A673 (cell line): ENCODE data around the gene GRAMD1A.

ENCODE experiments used
- CTCF ChIP-seq: fragments of 300-800, 200-600 bp; sonication (generic); conservative IDR thresholded peaks from 2 replicates; pipeline ENCODE4 v1.5.1; 2017; ENCODE audit warnings: low read depth, mild to moderate bottlenecking, antibody characterized with exemption, low read length, moderate library complexity, mixed read lengths
- EZH2 ChIP-seq: fragments of 200-600 bp; sonication (generic); IDR thresholded peaks from 2 replicates; pipeline ENCODE4 v1.6.1; 2017; ENCODE audit warnings: borderline replicate concordance, low read depth, mild to moderate bottlenecking, mixed read lengths, antibody characterized with exemption, low read length; ENCODE audit not compliant: poor library complexity, severe bottlenecking

- TF ChIP-seq CTCF (no peak), EZH2 (no peak)
Measured at GRCh38 chr19:35037716-35038622, 37.8 kb downstream of the GRAMD1A start.
